ENCODE data around the gene LTB4R. TPM values are rescaled to one million over a fixed set of nuclear protein-coding genes. Genes with fewer than 3 reads are reported as not detected.
A peak's percentile ranks its signal among the peaks of the same experiment; 100 is the strongest.

LTB4R gene
- total RNA-seq, 1 experiment from 2014 or later: 9.4 TPM

DNA sequence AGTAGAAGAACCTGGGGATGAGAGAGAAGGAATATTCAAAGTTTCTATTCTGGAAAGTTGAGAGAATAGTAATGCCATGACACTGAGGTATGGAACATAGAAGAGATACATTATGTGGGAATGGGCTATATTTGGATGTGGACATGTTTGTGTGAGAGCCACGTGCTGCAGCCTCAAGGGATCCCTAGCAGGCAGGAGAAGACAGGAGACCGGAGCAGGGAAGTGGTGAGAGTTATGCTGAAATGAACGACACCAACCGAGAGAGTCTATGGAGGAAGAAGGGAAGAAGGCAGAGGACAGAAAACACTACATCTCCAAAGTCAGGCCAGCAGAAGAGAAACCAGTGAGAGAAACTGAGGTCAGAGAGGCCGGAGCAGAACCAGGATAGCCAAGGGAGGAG, 38.4 kb downstream of the LTB4R start (continued):
- TF ChIP-seq, protein P1, sequence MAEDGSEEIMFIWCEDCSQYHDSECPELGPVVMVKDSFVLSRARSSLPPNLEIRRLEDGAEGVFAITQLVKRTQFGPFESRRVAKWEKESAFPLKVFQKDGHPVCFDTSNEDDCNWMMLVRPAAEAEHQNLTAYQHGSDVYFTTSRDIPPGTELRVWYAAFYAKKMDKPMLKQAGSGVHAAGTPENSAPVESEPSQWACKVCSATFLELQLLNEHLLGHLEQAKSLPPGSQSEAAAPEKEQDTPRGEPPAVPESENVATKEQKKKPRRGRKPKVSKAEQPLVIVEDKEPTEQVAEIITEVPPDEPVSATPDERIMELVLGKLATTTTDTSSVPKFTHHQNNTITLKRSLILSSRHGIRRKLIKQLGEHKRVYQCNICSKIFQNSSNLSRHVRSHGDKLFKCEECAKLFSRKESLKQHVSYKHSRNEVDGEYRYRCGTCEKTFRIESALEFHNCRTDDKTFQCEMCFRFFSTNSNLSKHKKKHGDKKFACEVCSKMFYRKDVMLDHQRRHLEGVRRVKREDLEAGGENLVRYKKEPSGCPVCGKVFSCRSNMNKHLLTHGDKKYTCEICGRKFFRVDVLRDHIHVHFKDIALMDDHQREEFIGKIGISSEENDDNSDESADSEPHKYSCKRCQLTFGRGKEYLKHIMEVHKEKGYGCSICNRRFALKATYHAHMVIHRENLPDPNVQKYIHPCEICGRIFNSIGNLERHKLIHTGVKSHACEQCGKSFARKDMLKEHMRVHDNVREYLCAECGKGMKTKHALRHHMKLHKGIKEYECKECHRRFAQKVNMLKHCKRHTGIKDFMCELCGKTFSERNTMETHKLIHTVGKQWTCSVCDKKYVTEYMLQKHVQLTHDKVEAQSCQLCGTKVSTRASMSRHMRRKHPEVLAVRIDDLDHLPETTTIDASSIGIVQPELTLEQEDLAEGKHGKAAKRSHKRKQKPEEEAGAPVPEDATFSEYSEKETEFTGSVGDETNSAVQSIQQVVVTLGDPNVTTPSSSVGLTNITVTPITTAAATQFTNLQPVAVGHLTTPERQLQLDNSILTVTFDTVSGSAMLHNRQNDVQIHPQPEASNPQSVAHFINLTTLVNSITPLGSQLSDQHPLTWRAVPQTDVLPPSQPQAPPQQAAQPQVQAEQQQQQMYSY (CRISPR knock-in tag; IDR thresholded peaks at IDR 0.05): no peak
- TF ChIP-seq IRF2 (CRISPR knock-in tag; IDR thresholded peaks at IDR 0.05; ENCODE audit: borderline replicate concordance, low read depth) (no peak), SOX15 (CRISPR knock-in tag; IDR thresholded peaks at IDR 0.05) (no peak), ZNF671 (CRISPR knock-in tag; IDR thresholded peaks at IDR 0.05) (no peak)

DNA sequence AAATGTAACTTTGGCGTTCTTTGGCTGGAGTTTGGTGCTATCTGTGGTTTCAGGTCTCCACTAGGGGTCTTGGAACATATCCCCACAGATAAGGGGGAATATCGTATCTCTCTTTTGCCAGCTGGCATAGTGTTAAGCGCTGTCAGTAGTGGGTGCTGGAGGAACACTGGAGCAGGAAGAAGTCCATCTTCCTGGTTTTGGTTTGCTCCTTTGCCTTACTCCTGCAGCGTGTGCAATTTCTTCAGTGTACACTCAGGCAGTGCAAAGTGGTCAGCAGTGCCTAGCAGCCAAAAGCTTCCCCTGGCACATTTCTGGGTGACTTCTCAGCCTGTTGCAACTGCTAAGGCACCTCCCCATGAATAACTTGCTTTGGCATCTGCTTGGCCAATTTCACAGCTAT, 40.2 kb downstream of the LTB4R start:
- no peaks in the 10 kb centered on the region for H3K9me3 Mint-ChIP-seq
- ChIA-PET POLR2A (no interaction called here), CTCF (interaction anchor here (0.6 to 5.8 kb wide), 10 partner anchors 12 to 90 kb away, joined by 3 to 35 read pairs (median 5); partner anchors contain the start of genes ADCY4 and RIPK3)
- TF ChIP-seq, protein P1 (CRISPR knock-in tag; IDR thresholded peaks at IDR 0.05): peak; percentile 85
- TF ChIP-seq HMGXB4 (CRISPR knock-in tag; IDR thresholded peaks at IDR 0.05): no peak
- DNase-seq (ENCODE audit: low spot score): no peak
- H3K4me3 Mint-ChIP-seq: no peak overlapping the region
- H3K27me3 Mint-ChIP-seq (ENCODE audit: low read depth): peaks cover 84% of the 10 kb centered on the region
- H3K36me3 Mint-ChIP-seq: no peaks in the 10 kb centered on the region
- H3K27ac Mint-ChIP-seq: no peak overlapping the region
- no peaks in the 10 kb centered on the region for H3K4me1 Mint-ChIP-seq
- ATAC-seq: peak; percentile 50

- CTCF ChIA-PET: interaction anchor here (0.6 to 5.8 kb wide), 2 partner anchors 20 to 356 kb away, joined by 3 to 35 read pairs; partner anchors contain the start of gene ADCY4
- TF ChIP-seq, protein P2, sequence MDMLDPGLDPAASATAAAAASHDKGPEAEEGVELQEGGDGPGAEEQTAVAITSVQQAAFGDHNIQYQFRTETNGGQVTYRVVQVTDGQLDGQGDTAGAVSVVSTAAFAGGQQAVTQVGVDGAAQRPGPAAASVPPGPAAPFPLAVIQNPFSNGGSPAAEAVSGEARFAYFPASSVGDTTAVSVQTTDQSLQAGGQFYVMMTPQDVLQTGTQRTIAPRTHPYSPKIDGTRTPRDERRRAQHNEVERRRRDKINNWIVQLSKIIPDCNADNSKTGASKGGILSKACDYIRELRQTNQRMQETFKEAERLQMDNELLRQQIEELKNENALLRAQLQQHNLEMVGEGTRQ (CRISPR knock-in tag; IDR thresholded peaks at IDR 0.05): no peak
- no peak for TF ChIP-seq MAX (CRISPR knock-in tag; IDR thresholded peaks at IDR 0.05)
- TF ChIP-seq SMAD4 (CRISPR knock-in tag; IDR thresholded peaks at IDR 0.05): no peak
- no peak for TF ChIP-seq CBFB (CRISPR knock-in tag; IDR thresholded peaks at IDR 0.05; ENCODE audit: low read depth)
- TF ChIP-seq ELF4 (CRISPR knock-in tag; IDR thresholded peaks at IDR 0.05; ENCODE audit: low read depth): no peak
- TF ChIP-seq ERG (CRISPR knock-in tag; IDR thresholded peaks at IDR 0.05): no peak
- TF ChIP-seq, protein P3, sequence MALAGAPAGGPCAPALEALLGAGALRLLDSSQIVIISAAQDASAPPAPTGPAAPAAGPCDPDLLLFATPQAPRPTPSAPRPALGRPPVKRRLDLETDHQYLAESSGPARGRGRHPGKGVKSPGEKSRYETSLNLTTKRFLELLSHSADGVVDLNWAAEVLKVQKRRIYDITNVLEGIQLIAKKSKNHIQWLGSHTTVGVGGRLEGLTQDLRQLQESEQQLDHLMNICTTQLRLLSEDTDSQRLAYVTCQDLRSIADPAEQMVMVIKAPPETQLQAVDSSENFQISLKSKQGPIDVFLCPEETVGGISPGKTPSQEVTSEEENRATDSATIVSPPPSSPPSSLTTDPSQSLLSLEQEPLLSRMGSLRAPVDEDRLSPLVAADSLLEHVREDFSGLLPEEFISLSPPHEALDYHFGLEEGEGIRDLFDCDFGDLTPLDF (CRISPR knock-in tag; IDR thresholded peaks at IDR 0.05): no peak
- TF ChIP-seq, protein P4, sequence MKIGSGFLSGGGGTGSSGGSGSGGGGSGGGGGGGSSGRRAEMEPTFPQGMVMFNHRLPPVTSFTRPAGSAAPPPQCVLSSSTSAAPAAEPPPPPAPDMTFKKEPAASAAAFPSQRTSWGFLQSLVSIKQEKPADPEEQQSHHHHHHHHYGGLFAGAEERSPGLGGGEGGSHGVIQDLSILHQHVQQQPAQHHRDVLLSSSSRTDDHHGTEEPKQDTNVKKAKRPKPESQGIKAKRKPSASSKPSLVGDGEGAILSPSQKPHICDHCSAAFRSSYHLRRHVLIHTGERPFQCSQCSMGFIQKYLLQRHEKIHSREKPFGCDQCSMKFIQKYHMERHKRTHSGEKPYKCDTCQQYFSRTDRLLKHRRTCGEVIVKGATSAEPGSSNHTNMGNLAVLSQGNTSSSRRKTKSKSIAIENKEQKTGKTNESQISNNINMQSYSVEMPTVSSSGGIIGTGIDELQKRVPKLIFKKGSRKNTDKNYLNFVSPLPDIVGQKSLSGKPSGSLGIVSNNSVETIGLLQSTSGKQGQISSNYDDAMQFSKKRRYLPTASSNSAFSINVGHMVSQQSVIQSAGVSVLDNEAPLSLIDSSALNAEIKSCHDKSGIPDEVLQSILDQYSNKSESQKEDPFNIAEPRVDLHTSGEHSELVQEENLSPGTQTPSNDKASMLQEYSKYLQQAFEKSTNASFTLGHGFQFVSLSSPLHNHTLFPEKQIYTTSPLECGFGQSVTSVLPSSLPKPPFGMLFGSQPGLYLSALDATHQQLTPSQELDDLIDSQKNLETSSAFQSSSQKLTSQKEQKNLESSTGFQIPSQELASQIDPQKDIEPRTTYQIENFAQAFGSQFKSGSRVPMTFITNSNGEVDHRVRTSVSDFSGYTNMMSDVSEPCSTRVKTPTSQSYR (CRISPR knock-in tag; IDR thresholded peaks at IDR 0.05): no peak
- no peak for TF ChIP-seq ZNF423 (CRISPR knock-in tag; IDR thresholded peaks at IDR 0.05)
- TF ChIP-seq SOX15 (CRISPR knock-in tag; IDR thresholded peaks at IDR 0.05): no peak
Measured at GRCh38 chr14:24353559-24354481, 42.5 kb downstream of the LTB4R start.

More at GRCh38 chr14:24353559-24354481, 42.5 kb downstream of the LTB4R start:
- no peak overlapping the region for H3K27ac Mint-ChIP-seq
- H3K9me3 Mint-ChIP-seq: no peaks in the 10 kb centered on the region
- POLR2A ChIA-PET: no interaction called here
- H3K27me3 Mint-ChIP-seq (ENCODE audit: low read depth): peaks cover 81% of the 10 kb centered on the region
- H3K4me3 Mint-ChIP-seq: no peak overlapping the region
- H3K4me1 Mint-ChIP-seq: no peaks in the 10 kb centered on the region
- H3K36me3 Mint-ChIP-seq: no peaks in the 10 kb centered on the region
- ATAC-seq (no peak), DNase-seq (ENCODE audit: low spot score) (no peak)

All from WTC11 (cell line).